IMR-90 (cell line): ENCODE measurements around the gene RPN1. TPM values are rescaled to one million over a fixed set of nuclear protein-coding genes. Genes with fewer than 3 reads are reported as not detected.
A peak's percentile ranks its signal among the peaks of the same experiment; 100 is the strongest.

Experiments used
- ATAC-seq: fragments of 200-7000 bp; cut with Tn5 transposase; 2 replicates; pipeline ENCODE4 v1.9.1; 2020; ENCODE audit warnings: low read depth, mild to moderate bottlenecking, moderate library complexity
- BruUV-seq: library from RNA; stranded (reverse); fragments of 400-500 nt; replicated peaks from 2 replicates; lab custom pipeline; 2021; lab: Mats Ljungman, UMichigan
- CTCF ChIA-PET: fragments of 300-600 bp; formaldehyde crosslinking; extraction: SDS; loops from one replicate; lab custom pipeline; 2021; ENCODE audit warnings: antibody characterized with exemption; lab: Yijun Ruan, JAX
- POLR2A ChIA-PET: fragments of 300-600 bp; sonication (Branson Sonifier 250); formaldehyde crosslinking; loops from one replicate; lab custom pipeline; 2022; ENCODE audit warnings: antibody characterized with exemption; ENCODE audit not compliant: unreplicated experiment; lab: Charles Lee
- DNase-seq: peaks from one replicate; pipeline ENCODE4 v3.0.0; 2013
- H2AFZ ChIP-seq: replicated peaks from 2 replicates; pipeline ENCODE3; 2013; ENCODE audit warnings: low read length, mild to moderate bottlenecking; ENCODE audit not compliant: poor library complexity
- H2AK5ac ChIP-seq: 2 replicates; pipeline ENCODE4 v1.6.1; 2013; ENCODE audit warnings: low read depth, low read length, inconsistent platforms
- H2AK9ac ChIP-seq: replicated peaks from 2 replicates; pipeline ENCODE3; 2013; ENCODE audit warnings: mild to moderate bottlenecking, low read depth, low read length, moderate library complexity; ENCODE audit not compliant: poor library complexity
- H2BK120ac ChIP-seq: 2 replicates; pipeline ENCODE4 v1.6.1; 2013; ENCODE audit warnings: low read depth, low read length, inconsistent platforms
- H2BK15ac ChIP-seq: 3 replicates; pipeline ENCODE4 v1.6.1; 2013; ENCODE audit warnings: low read depth, low read length, inconsistent platforms
- H2BK20ac ChIP-seq: 2 replicates; pipeline ENCODE4 v1.6.1; 2013; ENCODE audit warnings: low read depth, mild to moderate bottlenecking, inconsistent platforms, low read length, moderate library complexity
- H2BK5ac ChIP-seq: 2 replicates; pipeline ENCODE4 v1.6.1; 2013; ENCODE audit warnings: mild to moderate bottlenecking, low read depth, low read length, inconsistent platforms; ENCODE audit not compliant: poor library complexity, severe bottlenecking
- H3K14ac ChIP-seq: replicated peaks from 2 replicates; pipeline ENCODE4 v1.6.1; 2013; ENCODE audit warnings: low read depth, low read length, inconsistent platforms
- H3K18ac ChIP-seq: 2 replicates; pipeline ENCODE4 v1.6.1; 2013; ENCODE audit warnings: low read depth, low read length, control low read depth
- H3K23ac ChIP-seq: 2 replicates; pipeline ENCODE4 v1.6.1; 2013; ENCODE audit warnings: low read depth, low read length, inconsistent platforms
- H3K27ac ChIP-seq: 2 replicates; pipeline ENCODE4 v1.5.1; 2013; ENCODE audit warnings: mild to moderate bottlenecking, control low read depth, low read length; ENCODE audit not compliant: insufficient read depth
- H3K27me3 ChIP-seq: 2 replicates; pipeline ENCODE4 v1.6.1; 2013; ENCODE audit warnings: low read length; ENCODE audit not compliant: control insufficient read depth, insufficient read depth
- H3K36me3 ChIP-seq: 2 replicates; pipeline ENCODE4 v1.6.1; 2013; ENCODE audit warnings: low read length, mixed read lengths; ENCODE audit not compliant: control insufficient read depth, insufficient read depth
- H3K4ac ChIP-seq: 2 replicates; pipeline ENCODE4 v1.6.1; 2013; ENCODE audit warnings: low read depth, low read length, inconsistent platforms
- H3K4me1 ChIP-seq: 2 replicates; pipeline ENCODE4 v1.6.1; 2013; ENCODE audit warnings: low read length, mixed read lengths; ENCODE audit not compliant: control insufficient read depth, insufficient read depth
- H3K4me2 ChIP-seq: 2 replicates; pipeline ENCODE4 v1.6.1; 2013; ENCODE audit warnings: low read depth, mild to moderate bottlenecking, control low read depth, low read length, moderate library complexity
- H3K4me3 ChIP-seq: 2 replicates; pipeline ENCODE4 v1.5.1; 2013; ENCODE audit warnings: low read depth, mild to moderate bottlenecking, control low read depth, low read length, moderate library complexity; ENCODE audit not compliant: insufficient read depth
- H3K56ac ChIP-seq: 2 replicates; pipeline ENCODE4 v1.6.1; 2013; ENCODE audit warnings: low read length, inconsistent platforms; ENCODE audit not compliant: insufficient read depth; ENCODE audit errors: extremely low read depth
- H3K79me1 ChIP-seq, 2 experiments: 2 replicates each; pipeline ENCODE4 v1.6.1; 2013; ENCODE audit warnings: low read length in 2 of 2, inconsistent platforms in 1 of 2, low read depth in 1 of 2
- H3K9ac ChIP-seq: 2 replicates; pipeline ENCODE4 v1.6.1; 2013; ENCODE audit warnings: low read depth, low read length, control low read depth
- H3K9me1 ChIP-seq: 2 replicates; pipeline ENCODE4 v1.6.1; 2013; ENCODE audit warnings: low read length, inconsistent platforms; ENCODE audit not compliant: insufficient read depth
- H3K9me3 ChIP-seq: 2 replicates; pipeline ENCODE4 v1.6.1; 2013; ENCODE audit warnings: low read length; ENCODE audit not compliant: control insufficient read depth, insufficient read depth
- H4K20me1 ChIP-seq: 2 replicates; pipeline ENCODE4 v1.6.1; 2013; ENCODE audit warnings: low read length, inconsistent platforms; ENCODE audit not compliant: insufficient read depth
- H4K5ac ChIP-seq: 2 replicates; pipeline ENCODE4 v1.6.1; 2013; ENCODE audit warnings: mild to moderate bottlenecking, low read depth, low read length, control low read depth
- H4K8ac ChIP-seq, 2 experiments: 2 replicates each; pipeline ENCODE4 v1.6.1; 2013; ENCODE audit warnings: low read depth in 2 of 2, low read length in 2 of 2, control low read depth in 1 of 2, inconsistent platforms in 1 of 2
- H4K91ac ChIP-seq: 2 replicates; pipeline ENCODE4 v1.6.1; 2013; ENCODE audit warnings: low read depth, low read length, inconsistent platforms; ENCODE audit not compliant: insufficient read depth
- BHLHE40 ChIP-seq: fragments of 150-350 bp; IDR thresholded peaks from 2 replicates; pipeline ENCODE4 v1.6.1; 2016; ENCODE audit warnings: mild to moderate bottlenecking, low read depth, low read length
- CEBPB ChIP-seq: IDR thresholded peaks from 2 replicates; pipeline ENCODE4 v1.6.1; 2012; ENCODE audit warnings: low read depth, low read length, improper control_type of control experiment
- CHD1 ChIP-seq: IDR thresholded peaks from 2 replicates; pipeline ENCODE4 v1.6.1; 2012; ENCODE audit warnings: low read depth, low read length, improper control_type of control experiment
- CTCF ChIP-seq: conservative IDR thresholded peaks from 2 replicates; pipeline ENCODE4 v1.5.1; 2012; ENCODE audit warnings: mild to moderate bottlenecking, low read depth, low read length, improper control_type of control experiment
- FOS ChIP-seq: fragments of 150-350 bp; IDR thresholded peaks from 2 replicates; pipeline ENCODE4 v1.6.1; 2016; ENCODE audit warnings: low read depth, low read length
- MAFK ChIP-seq: IDR thresholded peaks from 2 replicates; pipeline ENCODE4 v1.6.1; 2012; ENCODE audit warnings: low read depth, low read length, improper control_type of control experiment
- MAZ ChIP-seq: IDR thresholded peaks from 2 replicates; pipeline ENCODE4 v1.6.1; 2012; ENCODE audit warnings: low read depth, mild to moderate bottlenecking, low read length, improper control_type of control experiment, moderate library complexity, borderline replicate concordance
- MXI1 ChIP-seq: IDR thresholded peaks from 2 replicates; pipeline ENCODE4 v1.6.1; 2012; ENCODE audit warnings: low read depth, mild to moderate bottlenecking, low read length, moderate library complexity, borderline replicate concordance
- NFE2L2 ChIP-seq: fragments of 150-350 bp; IDR thresholded peaks from 2 replicates; pipeline ENCODE4 v1.6.1; 2016; ENCODE audit warnings: low read depth, mild to moderate bottlenecking, low read length
- POLR2A ChIP-seq: IDR thresholded peaks from 2 replicates; pipeline ENCODE4 v1.6.1; 2012; ENCODE audit warnings: mild to moderate bottlenecking, low read depth, low read length
- RAD21 ChIP-seq: IDR thresholded peaks from 2 replicates; pipeline ENCODE4 v1.6.1; 2012; ENCODE audit warnings: low read length, improper control_type of control experiment
- RCOR1 ChIP-seq: IDR thresholded peaks from 2 replicates; pipeline ENCODE4 v1.6.1; 2012; ENCODE audit warnings: mild to moderate bottlenecking, low read length, improper control_type of control experiment; ENCODE audit not compliant: insufficient replicate concordance
- RFX5 ChIP-seq: IDR thresholded peaks from 2 replicates; pipeline ENCODE4 v1.8.0; 2012; ENCODE audit warnings: low read depth, mild to moderate bottlenecking, low read length, moderate library complexity
- SMC3 ChIP-seq: fragments of 150-350 bp; IDR thresholded peaks from 2 replicates; pipeline ENCODE4 v1.6.1; 2016; ENCODE audit warnings: low read depth, mild to moderate bottlenecking, antibody characterized with exemption, low read length, moderate library complexity
- USF2 ChIP-seq: fragments of 150-350 bp; IDR thresholded peaks from 2 replicates; pipeline ENCODE4 v1.6.1; 2017; ENCODE audit warnings: mild to moderate bottlenecking, antibody characterized with exemption, low read length, low read depth
- WGBS, 2 experiments: methylation state at CpG; one replicate each; pipeline versions ENCODE4 v1.1.5 to v1.1.7; 2013; ENCODE audit warnings: missing lambda C conversion rate in 2 of 2; ENCODE audit not compliant: insufficient read length in 1 of 2; ENCODE audit errors: extremely low coverage in 2 of 2; 5-methylcytosine and 5-hydroxymethylcytosine counted together
- dilution Hi-C: fragments of 300-500 bp; cut with HindIII; formaldehyde crosslinking; loops from one replicate; pipeline ENCODE4 v1.14.3; 2018; ENCODE audit warnings: low sequenced_read_pairs; ENCODE audit not compliant: unreplicated experiment
- in situ Hi-C: fragments of 300-500 bp; cut with MboI; formaldehyde crosslinking; loops from 3 replicates; pipeline ENCODE4 v1.14.3; 2019; ENCODE audit warnings: low sequenced_read_pairs, inconsistent platforms, mixed read lengths
- intact Hi-C: fragments of 100-400 bp; cut with micrococcal nuclease; formaldehyde crosslinking; loops from 2 replicates; pipeline ENCODE4 v1.10.0; 2022
- polyA plus RNA-seq, 3 experiments: library from polyadenylated mRNA; depleted of rRNA; stranded (reverse); fragments of >200 nt; gene quantifications; 2 replicates each; pipeline ENCODE4 v1.2.3, GENCODE V29; 2012; ENCODE audit warnings: low replicate concordance in 1 of 3
- total RNA-seq: library from RNA; depleted of rRNA; stranded (reverse); fragments of >200 nt; gene quantifications from 2 replicates; pipeline ENCODE4 v1.2.3, GENCODE V29; 2012
- TF ChIP-seq, protein P1 (sequence below): fragments of 150-350 bp; IDR thresholded peaks from 2 replicates; pipeline ENCODE4 v1.6.1; 2016; ENCODE audit warnings: low read depth, mild to moderate bottlenecking, low read length, moderate library complexity, borderline replicate concordance

Gene RPN1
- total and polyA plus RNA-seq, 2 of the 4 experiments (the other 2 are of a cell fraction) = 252 to 736 TPM

- H2AK5ac ChIP-seq = peak overlapping the region; percentile 65
- dilution Hi-C loops (no loop called here), in situ Hi-C loops (no loop called here), intact Hi-C loops (loop anchor here (1.0 to 2.0 kb wide), 3 partner anchors 31 to 197 kb away; partner anchors contain the start of genes ACAD9 and RPN1)
- peak overlapping the region; percentile 88 for H3K4me2 ChIP-seq
- H2BK20ac ChIP-seq = peak overlapping the region; percentile 15; the same call in 1 of the 2 replicates
- H3K79me1 ChIP-seq = peaks cover 0 to 14% of the 10 kb centered on the region in 2 experiments; a peak in 2 of 4 replicates
- H2AK9ac ChIP-seq = peak overlapping the region; percentile 77
- TF ChIP-seq SMC3 = no peak
- TF ChIP-seq MAZ = no peak
- no peak for TF ChIP-seq FOS
- TF ChIP-seq, protein P1, sequence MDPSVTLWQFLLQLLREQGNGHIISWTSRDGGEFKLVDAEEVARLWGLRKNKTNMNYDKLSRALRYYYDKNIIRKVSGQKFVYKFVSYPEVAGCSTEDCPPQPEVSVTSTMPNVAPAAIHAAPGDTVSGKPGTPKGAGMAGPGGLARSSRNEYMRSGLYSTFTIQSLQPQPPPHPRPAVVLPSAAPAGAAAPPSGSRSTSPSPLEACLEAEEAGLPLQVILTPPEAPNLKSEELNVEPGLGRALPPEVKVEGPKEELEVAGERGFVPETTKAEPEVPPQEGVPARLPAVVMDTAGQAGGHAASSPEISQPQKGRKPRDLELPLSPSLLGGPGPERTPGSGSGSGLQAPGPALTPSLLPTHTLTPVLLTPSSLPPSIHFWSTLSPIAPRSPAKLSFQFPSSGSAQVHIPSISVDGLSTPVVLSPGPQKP = no peak
- no peak for TF ChIP-seq MAFK
- TF ChIP-seq RCOR1 = no peak
- TF ChIP-seq USF2 = no peak
- no peak for TF ChIP-seq NFE2L2
- TF ChIP-seq RFX5 = no peak
- TF ChIP-seq CTCF = no peak
- TF ChIP-seq CEBPB = no peak
- TF ChIP-seq CHD1 = no peak
- no peak for TF ChIP-seq POLR2A
- no peak for TF ChIP-seq MXI1
- TF ChIP-seq BHLHE40 = no peak
- no peak for TF ChIP-seq RAD21
- peak overlapping the region; percentile 77 for H3K56ac ChIP-seq
- H3K36me3 ChIP-seq = no peaks in the 10 kb centered on the region
- BruUV-seq = no TSS peak
- POLR2A ChIA-PET = no interaction called here
- H3K23ac ChIP-seq = peak overlapping the region; percentile 75
- ATAC-seq = no peak
- WGBS, 2 experiments = 20% methylated on average over 2 of the region's 9 CpGs; no CpG with 5 or more reads in 1 of the 2 experiments
- H3K4me3 ChIP-seq = peak overlapping the region; percentile 60
- H4K20me1 ChIP-seq = no peaks in the 10 kb centered on the region
- H3K27ac ChIP-seq = peak overlapping the region; percentile 96
- peak overlapping the region; percentile 97 for H3K9ac ChIP-seq
- H3K18ac ChIP-seq = peak overlapping the region; percentile 37
- peak overlapping the region; percentile 98; the same call in 1 of the 3 replicates for H2BK15ac ChIP-seq
- peak overlapping the region; percentile 100 for H4K91ac ChIP-seq
- H3K9me3 ChIP-seq = no peaks in the 10 kb centered on the region
- peak overlapping the region; percentile 85 to 99 for H4K8ac ChIP-seq
- peak overlapping the region; percentile 71 for H4K5ac ChIP-seq
- peak overlapping the region; percentile 99 for H3K4ac ChIP-seq
- no peaks in the 10 kb centered on the region; the same call in 1 of the 2 replicates for H3K9me1 ChIP-seq
- peak overlapping the region; percentile 91 for H3K14ac ChIP-seq
- peak overlapping the region; percentile 98 for H2BK5ac ChIP-seq
- peak overlapping the region; percentile 98 for H2AFZ ChIP-seq
- CTCF ChIA-PET = interaction anchor here (0.6 to 2.8 kb wide), 9 partner anchors 50 to 288 kb away, joined by 3 to 36 read pairs (median 6); no protein-coding TSS in a partner anchor
- H2BK120ac ChIP-seq = peak overlapping the region; percentile 97
- H3K4me1 ChIP-seq = no peaks in the 10 kb centered on the region
- H3K27me3 ChIP-seq = no peaks in the 10 kb centered on the region
- DNase-seq = no peak
Observed at GRCh38 chr3:128681369-128681829, 30.8 kb upstream of the RPN1 start.
